Eye (tissue), 1 donor: ENCODE results near the gene MGAT4D.
"Not testable (repeated sequence)": the region's sequence is repeated elsewhere in the genome, so short reads cannot be mapped to it uniquely, and the experiment has no call there.

Source experiments
- DNase-seq: peaks from one replicate; pipeline ENCODE4 v3.0.0-alpha.2; 2015

The MGAT4D gene

DNA sequence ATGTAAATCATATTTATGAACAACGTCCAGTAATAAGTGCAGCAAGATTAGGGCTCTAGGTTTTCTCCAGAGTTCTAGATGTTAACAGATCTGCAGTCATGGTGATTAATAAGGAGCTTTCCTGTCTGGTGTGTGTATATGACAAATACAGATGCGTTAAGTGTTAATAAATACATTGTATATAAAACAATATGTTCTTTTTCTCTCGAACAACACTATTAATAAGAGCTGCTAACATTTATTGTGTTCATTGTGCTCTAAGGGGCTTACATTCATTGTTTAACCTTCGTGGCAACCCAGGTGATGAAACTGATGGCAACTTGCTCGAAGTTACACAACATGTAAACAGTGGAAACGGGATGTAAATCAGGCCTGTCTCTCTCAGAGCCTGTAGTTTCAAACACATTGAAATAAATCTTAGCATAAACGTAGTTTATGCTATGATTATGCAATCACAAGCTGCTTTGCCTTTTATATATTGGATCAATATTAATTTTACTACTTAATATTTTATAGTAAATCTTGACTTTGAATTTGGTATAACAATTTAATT lies 70.1 kb downstream of the MGAT4D start:
- DNase-seq, result no peak

DNA sequence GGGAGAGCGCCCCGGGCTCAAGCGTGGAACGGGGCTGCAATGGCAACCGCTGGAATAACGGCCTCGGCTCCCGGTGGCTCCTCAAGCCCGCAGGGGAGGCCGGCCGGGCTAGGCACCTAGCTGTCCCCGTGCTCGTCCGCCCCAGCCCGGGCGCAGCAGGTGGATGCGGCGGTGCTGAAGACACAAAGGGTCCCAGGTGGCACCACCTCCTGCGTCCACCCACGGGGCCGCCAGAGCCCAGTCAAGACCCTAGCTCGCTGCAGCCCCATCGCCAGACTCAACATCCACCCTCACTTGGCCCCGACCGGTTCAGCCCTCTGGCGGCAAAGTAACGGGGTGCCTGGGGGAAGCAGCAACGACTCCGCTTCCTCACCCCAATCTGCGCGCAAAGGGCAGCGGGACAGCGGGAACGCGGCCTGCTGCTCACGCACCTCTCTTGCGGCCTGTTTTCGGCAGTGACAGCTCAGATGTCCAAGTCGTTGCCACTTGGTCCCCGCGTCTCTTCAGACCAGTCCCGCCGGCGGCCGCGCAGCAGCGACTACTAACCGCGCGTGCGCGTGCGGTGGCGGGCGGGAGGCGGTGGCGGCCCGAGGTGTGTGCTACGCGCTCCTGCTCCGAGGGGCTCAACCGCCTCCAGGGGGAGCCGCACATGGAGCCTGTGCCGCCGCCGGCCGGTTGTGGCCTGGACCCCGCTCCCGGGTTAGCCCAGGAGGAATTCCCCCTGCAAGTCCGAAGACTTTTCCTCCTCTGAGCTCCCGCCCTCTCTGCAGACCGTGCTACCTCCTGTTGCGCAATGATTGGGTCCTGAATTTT lies 70.8 kb downstream of the MGAT4D start, which contains the start of gene CLGN:
CLGN (minus strand) TSS at position 543 of the 813 bp plus-strand sequence. CDS start 14,570 bp downstream, outside the sequence.
- DNase-seq, result peak; percentile 95

- DNase-seq, result no peak
Measured at GRCh38 chr4:140426610-140427105, 71.4 kb downstream of the MGAT4D start.

- DNase-seq, result peak; percentile 3
Measured at GRCh38 chr4:140423106-140423505, 75.0 kb downstream of the MGAT4D start.

GRCh38 chr4:140413130-140413969 lies 84.7 kb downstream of the MGAT4D start:
- not testable (repeated sequence) for DNase-seq

DNA sequence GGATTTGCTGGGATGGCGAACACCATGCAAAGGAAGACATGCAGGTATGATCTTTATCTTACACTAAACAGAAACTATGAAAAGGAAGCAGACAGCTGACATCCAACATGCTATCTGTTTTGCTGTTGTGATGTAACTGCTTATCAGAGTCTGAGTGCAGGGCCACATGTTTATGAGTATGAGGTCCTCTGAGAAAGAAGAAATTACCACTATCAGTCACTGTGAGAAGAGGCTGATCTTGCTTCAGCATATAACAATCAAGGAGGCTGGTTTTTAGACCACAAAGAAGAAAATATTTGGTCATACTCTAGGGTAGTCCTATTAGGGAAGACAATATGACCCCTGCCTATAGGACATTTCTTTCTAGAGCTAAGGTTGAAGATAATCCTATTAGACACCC lies 89.1 kb downstream of the MGAT4D start:
- no peak for DNase-seq

- no peak for DNase-seq
Measured at GRCh38 chr4:140406292-140406691, 91.8 kb downstream of the MGAT4D start.

DNA sequence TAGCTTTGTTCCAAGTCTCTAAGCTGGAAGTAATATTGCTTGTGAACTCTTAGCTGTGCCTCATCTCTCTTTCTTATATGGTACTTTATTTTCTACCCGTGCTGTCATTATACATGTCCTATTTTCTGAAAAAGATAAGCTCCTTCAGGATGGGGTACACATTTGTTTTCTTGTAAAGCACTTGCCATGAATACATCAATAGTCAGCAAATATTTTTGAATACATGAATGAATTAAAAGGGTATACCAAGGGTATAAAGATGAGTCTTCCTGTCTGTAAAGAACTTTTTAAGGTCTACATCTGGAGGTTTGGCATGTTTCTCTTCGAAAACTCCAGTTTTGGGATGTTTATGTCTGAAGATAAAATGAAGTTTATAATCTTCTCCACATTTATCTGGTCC lies 98.0 kb downstream of the MGAT4D start:
- no peak for DNase-seq

- DNase-seq, result no peak
Measured at GRCh38 chr4:140395668-140396067, 102.4 kb downstream of the MGAT4D start.
